Keratinocyte (primary cell): ENCODE measurements around the gene PIP4K2B. TPM values are rescaled to one million over a fixed set of nuclear protein-coding genes. Genes with fewer than 3 reads are reported as not detected.

Experiments
- DNase-seq: peaks from one replicate; pipeline ENCODE4 v3.0.0-alpha.2; 2011; ENCODE audit warnings: low read depth, missing footprints, low spot score
- FAIRE-seq: peaks from 2 replicates; lab custom pipeline; 2011; peaks lifted over from hg19 to GRCh38; lab: Jason Lieb, UNC
- H2AFZ ChIP-seq: 2 replicates; pipeline ENCODE4 v1.6.0; 2012; ENCODE audit warnings: low read length, control low read depth, inconsistent platforms; ENCODE audit not compliant: control insufficient read depth
- H3K27ac ChIP-seq: 2 replicates; pipeline ENCODE4 v1.5.1; 2011; ENCODE audit warnings: low read length; ENCODE audit not compliant: control insufficient read depth, insufficient read depth
- H3K27me3 ChIP-seq: 3 replicates; pipeline ENCODE4 v1.6.0; 2011; ENCODE audit warnings: low read length; ENCODE audit not compliant: control insufficient read depth, insufficient read depth; ENCODE audit errors: extremely low read depth
- H3K36me3 ChIP-seq, 2 experiments: 2 replicates in 1 of 2; 3 replicates in 1 of 2; pipeline ENCODE4 v1.5.1; 2011; ENCODE audit warnings: low read length in 2 of 2, mild to moderate bottlenecking in 1 of 2; ENCODE audit not compliant: control insufficient read depth in 2 of 2, insufficient read depth in 2 of 2; ENCODE audit errors: extremely low read depth in 1 of 2
- H3K4me1 ChIP-seq: 3 replicates; pipeline ENCODE4 v1.5.1; 2011; ENCODE audit warnings: low read length; ENCODE audit not compliant: control insufficient read depth, insufficient read depth; ENCODE audit errors: extremely low read depth
- H3K4me2 ChIP-seq: 3 replicates; pipeline ENCODE4 v1.6.0; 2011; ENCODE audit warnings: low read depth, low read length; ENCODE audit not compliant: control insufficient read depth, insufficient read depth; ENCODE audit errors: extremely low read depth
- H3K4me3 ChIP-seq, 3 experiments: fragments of 200-600 bp in 1 of 3; sonication (generic) in 1 of 3; 2 replicates in 2 of 3; 3 replicates in 1 of 3; pipeline ENCODE4 v1.5.1; 2011 to 2016; ENCODE audit warnings: low read length in 3 of 3, mild to moderate bottlenecking in 3 of 3, control low read depth in 2 of 3, inconsistent platforms in 1 of 3, low read depth in 1 of 3, mixed read lengths in 1 of 3, mixed run types in 1 of 3, moderate library complexity in 1 of 3; ENCODE audit not compliant: control insufficient read depth in 2 of 3, insufficient read depth in 2 of 3; ENCODE audit errors: extremely low read depth in 1 of 3
- H3K79me2 ChIP-seq: 2 replicates; pipeline ENCODE4 v1.6.0; 2012; ENCODE audit warnings: low read length; ENCODE audit not compliant: control insufficient read depth, insufficient read depth
- H3K9ac ChIP-seq: 3 replicates; pipeline ENCODE4 v1.6.0; 2011; ENCODE audit warnings: low read length; ENCODE audit not compliant: control insufficient read depth, insufficient read depth; ENCODE audit errors: extremely low read depth
- H3K9me1 ChIP-seq: 3 replicates; pipeline ENCODE4 v1.6.0; 2011; ENCODE audit warnings: low read length; ENCODE audit not compliant: control insufficient read depth, insufficient read depth; ENCODE audit errors: extremely low read depth
- H3K9me3 ChIP-seq: 2 replicates; pipeline ENCODE4 v1.5.1; 2012; ENCODE audit warnings: low read depth, low read length; ENCODE audit not compliant: control insufficient read depth
- H4K20me1 ChIP-seq: 3 replicates; pipeline ENCODE4 v1.6.0; 2011; ENCODE audit warnings: low read length; ENCODE audit not compliant: control insufficient read depth, insufficient read depth; ENCODE audit errors: extremely low read depth
- EZH2 ChIP-seq: IDR thresholded peaks from one replicate; pipeline ENCODE4 v1.6.1; 2012; ENCODE audit warnings: inconsistent platforms, mild to moderate bottlenecking, low read length, moderate library complexity
- dilution Hi-C: fragments of 300-500 bp; cut with MboI; formaldehyde crosslinking; loops from one replicate; pipeline ENCODE4 v1.7.0; 2020; ENCODE audit warnings: low sequenced_read_pairs; ENCODE audit not compliant: extremely low pct_ligation_motif_present
- polyA plus RNA-seq, 5 experiments: library from polyadenylated mRNA; depleted of rRNA in 3 of 5; stranded (reverse) in 3 of 5; stranded (forward) in 1 of 5; unstranded in 1 of 5; fragments of >200 nt; gene quantifications; 1 replicate in 1 of 5; 2 replicates in 3 of 5; 3 replicates in 1 of 5; pipeline versions ENCODE4 v1.2.1 to v1.2.3, GENCODE V29; 2011 to 2012; ENCODE audit warnings: missing spikeins in 2 of 5, low read depth in 1 of 5, low replicate concordance in 1 of 5
- TF ChIP-seq, protein P1 (sequence below), 3 experiments: IDR thresholded peaks in 1 of 3; conservative IDR thresholded peaks in 1 of 3; optimal IDR thresholded peaks in 1 of 3; 2 replicates in 2 of 3; 3 replicates in 1 of 3; pipeline versions ENCODE3 to v1.5.1; 2011; ENCODE audit warnings: low read length in 3 of 3, mild to moderate bottlenecking in 3 of 3, moderate library complexity in 2 of 3, control low read depth in 1 of 3, inconsistent platforms in 1 of 3; ENCODE audit not compliant: insufficient read depth in 2 of 3; ENCODE audit errors: extremely low read depth in 1 of 3

PIP4K2B gene
- polyA plus RNA-seq, 1 donor (not counting 4 experiments of a cell fraction or from before 2014, with no cell fraction given), result 26.4 TPM

DNA sequence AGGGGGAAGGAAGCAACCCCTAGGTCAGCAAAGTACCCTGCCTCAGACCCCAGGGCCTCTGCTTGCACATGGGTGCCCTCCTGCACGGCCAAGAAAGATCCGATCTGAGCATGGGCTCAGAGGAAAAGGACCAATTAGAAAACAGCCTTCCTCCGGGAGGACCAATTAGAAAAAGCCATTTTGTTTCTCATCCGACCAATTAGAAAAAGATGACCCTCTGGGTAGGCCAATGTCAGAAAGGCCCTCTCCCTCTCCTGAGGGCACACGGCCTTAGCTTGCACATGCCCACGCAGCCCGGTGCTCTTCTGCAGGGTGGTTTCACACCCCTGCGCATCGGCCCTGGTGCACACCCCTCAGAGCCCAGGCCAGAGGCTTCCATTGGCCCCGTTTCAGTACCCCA lies 74.3 kb downstream of the PIP4K2B start:
- no peak for FAIRE-seq

GRCh38 chr17:38724337-38724988 lies 74.9 kb downstream of the PIP4K2B start:
- no peak overlapping the region for H3K4me3 ChIP-seq
- no peaks in the 10 kb centered on the region for H3K4me1 ChIP-seq
- no peak for DNase-seq
- dilution Hi-C loops, result no loop called here
- no peaks in the 10 kb centered on the region for H3K9me1 ChIP-seq
- H3K36me3 ChIP-seq, result peaks cover under 1 to 8% of the 10 kb centered on the region in 2 experiments
- H2AFZ ChIP-seq, result no peak overlapping the region
- H4K20me1 ChIP-seq, result no peaks in the 10 kb centered on the region
- H3K27ac ChIP-seq, result no peak overlapping the region
- no peaks in the 10 kb centered on the region for H3K27me3 ChIP-seq
- TF ChIP-seq EZH2, result no peak
- TF ChIP-seq, protein P1, sequence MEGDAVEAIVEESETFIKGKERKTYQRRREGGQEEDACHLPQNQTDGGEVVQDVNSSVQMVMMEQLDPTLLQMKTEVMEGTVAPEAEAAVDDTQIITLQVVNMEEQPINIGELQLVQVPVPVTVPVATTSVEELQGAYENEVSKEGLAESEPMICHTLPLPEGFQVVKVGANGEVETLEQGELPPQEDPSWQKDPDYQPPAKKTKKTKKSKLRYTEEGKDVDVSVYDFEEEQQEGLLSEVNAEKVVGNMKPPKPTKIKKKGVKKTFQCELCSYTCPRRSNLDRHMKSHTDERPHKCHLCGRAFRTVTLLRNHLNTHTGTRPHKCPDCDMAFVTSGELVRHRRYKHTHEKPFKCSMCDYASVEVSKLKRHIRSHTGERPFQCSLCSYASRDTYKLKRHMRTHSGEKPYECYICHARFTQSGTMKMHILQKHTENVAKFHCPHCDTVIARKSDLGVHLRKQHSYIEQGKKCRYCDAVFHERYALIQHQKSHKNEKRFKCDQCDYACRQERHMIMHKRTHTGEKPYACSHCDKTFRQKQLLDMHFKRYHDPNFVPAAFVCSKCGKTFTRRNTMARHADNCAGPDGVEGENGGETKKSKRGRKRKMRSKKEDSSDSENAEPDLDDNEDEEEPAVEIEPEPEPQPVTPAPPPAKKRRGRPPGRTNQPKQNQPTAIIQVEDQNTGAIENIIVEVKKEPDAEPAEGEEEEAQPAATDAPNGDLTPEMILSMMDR (optimal IDR thresholded peaks at IDR 0.05 in 1 of 3, IDR thresholded peaks at IDR 0.05 in 1 of 3, conservative IDR thresholded peaks at IDR 0.05 in 1 of 3; ENCODE audit: extremely low read depth in 1 of 3, insufficient read depth in 2 of 3, low read length in 3 of 3), result no peak
- no peaks in the 10 kb centered on the region for H3K79me2 ChIP-seq
- no peak for FAIRE-seq
- H3K9me3 ChIP-seq, result no peaks in the 10 kb centered on the region
- no peak overlapping the region for H3K4me2 ChIP-seq
- H3K9ac ChIP-seq, result no peak overlapping the region

More for the DNA sequence above, 74.3 kb downstream of the PIP4K2B start:
- Histone ChIP-seq H2AFZ (no peak overlapping the region), H3K36me3 (peaks cover 0 to 8% of the 10 kb centered on the region in 2 experiments), H3K4me3 (no peak overlapping the region), H3K9ac (no peak overlapping the region), H3K79me2 (no peaks in the 10 kb centered on the region), H3K4me1 (peaks cover 3% of the 10 kb centered on the region), H4K20me1 (no peaks in the 10 kb centered on the region), H3K9me1 (no peaks in the 10 kb centered on the region), H3K9me3 (no peaks in the 10 kb centered on the region), H3K27ac (no peak overlapping the region), H3K4me2 (no peak overlapping the region), H3K27me3 (no peaks in the 10 kb centered on the region)
- no peak for DNase-seq
- dilution Hi-C loops, result no loop called here
- TF ChIP-seq, protein P1 (optimal IDR thresholded peaks at IDR 0.05 in 1 of 3, IDR thresholded peaks at IDR 0.05 in 1 of 3, conservative IDR thresholded peaks at IDR 0.05 in 1 of 3; ENCODE audit: extremely low read depth in 1 of 3, insufficient read depth in 2 of 3, low read length in 3 of 3), result no peak
- no peak for TF ChIP-seq EZH2
